Tibial nerve (tissue), 4 donors: Measurements from ENCODE around the gene LCN1. TPM values are rescaled to one million over a fixed set of nuclear protein-coding genes. Genes with fewer than 3 reads are reported as not detected.

ENCODE experiments used
- DNase-seq, 2 donors: peaks; one replicate each; pipeline ENCODE4 v3.0.0-alpha.2; 2019; ENCODE audit warnings: low spot score in 2 of 2
- H3K27ac ChIP-seq, 4 donors: fragments of 200-600 bp; sonication (generic) in 3 of 4; one replicate each; pipeline ENCODE4 v1.5.1; 2017 to 2019; ENCODE audit warnings: mild to moderate bottlenecking in 1 of 4
- H3K27me3 ChIP-seq, 2 donors: fragments of 200-600 bp; sonication (generic) in 1 of 2; one replicate each; pipeline versions ENCODE4 v1.5.1 to v1.6.0; 2017 to 2019
- H3K36me3 ChIP-seq, 3 donors: fragments of 200-600 bp; sonication (generic); one replicate each; pipeline ENCODE4 v1.5.1; 2018 to 2019
- H3K4me1 ChIP-seq, 4 donors: fragments of 200-600 bp; sonication (generic) in 3 of 4; one replicate each; pipeline ENCODE4 v1.5.1; 2017 to 2019
- H3K4me3 ChIP-seq, 4 donors: fragments of 200-600 bp; sonication (generic) in 3 of 4; one replicate each; pipeline ENCODE4 v1.5.1; 2017 to 2019; ENCODE audit warnings: mild to moderate bottlenecking in 1 of 4, moderate library complexity in 1 of 4
- H3K9me3 ChIP-seq, 4 donors: fragments of 200-600 bp; sonication (generic) in 3 of 4; one replicate each; pipeline ENCODE4 v1.5.1; 2017 to 2019
- CTCF ChIP-seq, 5 experiments: fragments of 200-600 bp in 3 of 5; fragments of 450-650 bp in 2 of 5; sonication (generic) in 3 of 5; IDR thresholded peaks; one replicate each; pipeline ENCODE4 v1.5.1; 2016 to 2019; ENCODE audit warnings: antibody characterized with exemption in 5 of 5, mild to moderate bottlenecking in 3 of 5, moderate library complexity in 2 of 5
- EP300 ChIP-seq, 2 donors: sonication (generic); formaldehyde crosslinking; IDR thresholded peaks; one replicate each; pipeline ENCODE4 v1.6.1; 2017; ENCODE audit warnings: antibody characterized with exemption in 2 of 2, mild to moderate bottlenecking in 1 of 2
- POLR2A ChIP-seq, 2 donors: fragments of 450-650 bp; IDR thresholded peaks; one replicate each; pipeline ENCODE4 v1.6.1; 2017; ENCODE audit warnings: antibody characterized with exemption in 2 of 2, mild to moderate bottlenecking in 2 of 2, moderate library complexity in 2 of 2
- WGBS, 2 donors: methylation state at CpG; one replicate each; pipeline ENCODE4 v1.1.5; 2018; 5-methylcytosine and 5-hydroxymethylcytosine counted together
- total RNA-seq, 4 donors: library from RNA; depleted of rRNA; stranded (reverse); fragments of >200 nt; gene quantifications; one replicate each; pipeline ENCODE4 v1.1.0, GENCODE V29; 2016

LCN1 gene
- total RNA-seq, 4 donors from 2014 or later, result not detected

GRCh38 chr9:135490166-135490870, 30.9 kb upstream of the LCN1 start:
- Histone ChIP-seq H3K36me3 (peaks cover 0 to 62% (median 0%) of the 10 kb centered on the region in 3 donors), H3K4me1 (no peaks in the 10 kb centered on the region), H3K27ac (no peak overlapping the region), H3K27me3 (no peaks in the 10 kb centered on the region), H3K9me3 (no peaks in the 10 kb centered on the region), H3K4me3 (no peak overlapping the region)
- DNase-seq, result no peak
- TF ChIP-seq POLR2A (IDR thresholded peaks at IDR 0.05) (no peak), EP300 (IDR thresholded peaks at IDR 0.05) (no peak), CTCF (IDR thresholded peaks at IDR 0.05) (no peak)
- 88 to 90% methylated on average over 16 of the region's 16 CpGs for WGBS, 2 donors

- H3K27me3 ChIP-seq, result no peaks in the 10 kb centered on the region
- no peak for TF ChIP-seq POLR2A (IDR thresholded peaks at IDR 0.05)
- no peak for TF ChIP-seq EP300 (IDR thresholded peaks at IDR 0.05)
- no peak for TF ChIP-seq CTCF (IDR thresholded peaks at IDR 0.05)
- H3K9me3 ChIP-seq, result no peaks in the 10 kb centered on the region
- H3K27ac ChIP-seq, result no peak overlapping the region
- H3K4me1 ChIP-seq, result no peaks in the 10 kb centered on the region
- WGBS, 2 donors, result 77 to 80% methylated on average over 18 of the region's 18 CpGs
- DNase-seq, result no peak
- H3K36me3 ChIP-seq, result peaks cover 0 to 55% (median 0%) of the 10 kb centered on the region in 3 donors
- no peak overlapping the region for H3K4me3 ChIP-seq
Measured at GRCh38 chr9:135490980-135491464, 30.2 kb upstream of the LCN1 start.

- 77 to 80% methylated on average over 4 of the region's 4 CpGs for WGBS, 2 donors
- no peak for TF ChIP-seq CTCF (IDR thresholded peaks at IDR 0.05)
- TF ChIP-seq POLR2A (IDR thresholded peaks at IDR 0.05), result no peak
- TF ChIP-seq EP300 (IDR thresholded peaks at IDR 0.05), result no peak
- Histone ChIP-seq H3K27me3 (no peaks in the 10 kb centered on the region), H3K27ac (no peak overlapping the region), H3K4me1 (no peaks in the 10 kb centered on the region), H3K36me3 (peaks cover 0 to 47% (median 0%) of the 10 kb centered on the region in 3 donors), H3K9me3 (no peaks in the 10 kb centered on the region), H3K4me3 (no peak overlapping the region)
- DNase-seq, result no peak
Measured at GRCh38 chr9:135491764-135492163, 29.5 kb upstream of the LCN1 start.

GRCh38 chr9:135492886-135493669, 28.2 kb upstream of the LCN1 start:
- Histone ChIP-seq H3K4me3 (no peak overlapping the region), H3K36me3 (peaks cover 0 to 34% (median 0%) of the 10 kb centered on the region in 3 donors), H3K9me3 (no peaks in the 10 kb centered on the region), H3K4me1 (no peaks in the 10 kb centered on the region), H3K27ac (no peak overlapping the region), H3K27me3 (no peaks in the 10 kb centered on the region)
- no peak for DNase-seq
- TF ChIP-seq EP300 (IDR thresholded peaks at IDR 0.05) (no peak), CTCF (IDR thresholded peaks at IDR 0.05) (no peak), POLR2A (IDR thresholded peaks at IDR 0.05) (no peak)
- WGBS, 2 donors, result 89 to 90% methylated on average over 26 to 27 of the region's 27 CpGs
